ENCODE data around the gene CALCR.

Gene CALCR

GRCh38 chr7:93578762-93579161 is 4.2 kb upstream of the CALCR start:
- DNase-seq, result no peak
- H3K4me1 ChIP-seq, result no peaks in the 10 kb centered on the region
- peaks cover 33% of the 10 kb centered on the region for H3K27me3 ChIP-seq
- no peaks in the 10 kb centered on the region for H3K36me3 ChIP-seq
- no peak for TF ChIP-seq CTCF (IDR thresholded peaks at IDR 0.05; ENCODE audit: low read depth, low read length)
- no peaks in the 10 kb centered on the region for H3K9me3 ChIP-seq
- H3K4me3 ChIP-seq (ENCODE audit: low read depth, low read length), result no peak overlapping the region

- Histone ChIP-seq H3K27me3 (peaks cover 49% of the 10 kb centered on the region), H3K4me3 (ENCODE audit: low read depth, low read length) (no peak overlapping the region), H3K9me3 (no peaks in the 10 kb centered on the region), H3K4me1 (no peaks in the 10 kb centered on the region), H3K36me3 (no peaks in the 10 kb centered on the region)
- DNase-seq, result no peak
- no peak for TF ChIP-seq CTCF (IDR thresholded peaks at IDR 0.05; ENCODE audit: low read depth, low read length)
These were observed 1.3 kb upstream of the CALCR start for GRCh38 chr7:93575555-93576399.

- Histone ChIP-seq H3K9me3 (no peaks in the 10 kb centered on the region), H3K27me3 (peaks cover 46% of the 10 kb centered on the region), H3K4me3 (ENCODE audit: low read depth, low read length) (no peak overlapping the region), H3K4me1 (no peaks in the 10 kb centered on the region), H3K36me3 (no peaks in the 10 kb centered on the region)
- no peak for TF ChIP-seq CTCF (IDR thresholded peaks at IDR 0.05; ENCODE audit: low read depth, low read length)
- DNase-seq, result no peak
These were observed 267 bp downstream of the CALCR start for GRCh38 chr7:93574269-93574645.

GRCh38 chr7:93569189-93569588 is 5.3 kb downstream of the CALCR start:
- Histone ChIP-seq H3K27me3 (peaks cover 27% of the 10 kb centered on the region), H3K9me3 (no peaks in the 10 kb centered on the region), H3K36me3 (no peaks in the 10 kb centered on the region), H3K4me1 (no peaks in the 10 kb centered on the region), H3K4me3 (ENCODE audit: low read depth, low read length) (no peak overlapping the region)
- no peak for TF ChIP-seq CTCF (IDR thresholded peaks at IDR 0.05; ENCODE audit: low read depth, low read length)
- DNase-seq, result no peak

- Histone ChIP-seq H3K9me3 (no peaks in the 10 kb centered on the region), H3K27me3 (peaks cover 7% of the 10 kb centered on the region; the same call in 1 of the 2 replicates), H3K4me1 (no peaks in the 10 kb centered on the region), H3K36me3 (no peaks in the 10 kb centered on the region), H3K4me3 (ENCODE audit: low read depth, low read length) (no peak overlapping the region)
- TF ChIP-seq CTCF (IDR thresholded peaks at IDR 0.05; ENCODE audit: low read depth, low read length), result no peak
- no peak for DNase-seq
These were observed 7.6 kb downstream of the CALCR start for GRCh38 chr7:93566876-93567275.

- no peaks in the 10 kb centered on the region for H3K9me3 ChIP-seq
- no peak for DNase-seq
- H3K27me3 ChIP-seq, result peaks cover 7% of the 10 kb centered on the region; the same call in 1 of the 2 replicates
- H3K4me3 ChIP-seq (ENCODE audit: low read depth, low read length), result no peak overlapping the region
- no peaks in the 10 kb centered on the region for H3K4me1 ChIP-seq
- no peaks in the 10 kb centered on the region for H3K36me3 ChIP-seq
- TF ChIP-seq CTCF (IDR thresholded peaks at IDR 0.05; ENCODE audit: low read depth, low read length), result no peak
These were observed 10.9 kb downstream of the CALCR start for GRCh38 chr7:93563584-93563983.

All from BE2C (cell line).